Measurements from ENCODE around the gene THAP4.

THAP4 gene

DNA sequence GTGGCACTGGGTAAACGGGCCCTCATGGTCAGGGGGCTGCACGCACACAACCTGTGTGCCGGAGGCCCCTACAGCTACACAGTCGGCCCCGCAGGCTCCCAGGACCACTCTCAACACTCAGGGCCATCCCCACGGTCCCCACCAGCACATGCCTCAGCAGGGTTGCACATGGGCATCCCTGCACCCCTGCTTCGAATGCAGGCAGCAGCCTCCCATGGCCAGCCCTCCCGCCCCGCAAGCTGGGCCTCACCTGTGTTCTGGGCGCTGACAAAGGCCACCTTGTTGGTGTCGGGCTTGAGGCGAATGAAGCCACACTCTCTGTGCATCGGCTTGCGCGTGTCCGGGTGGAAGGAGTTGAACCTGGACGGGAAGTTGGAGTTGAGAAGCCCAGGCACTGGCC, 34.2 kb downstream of the THAP4 start:
- no peak for ATAC-seq
- TF ChIP-seq POU6F1 (CRISPR knock-in tag; IDR thresholded peaks at IDR 0.05; ENCODE audit: borderline replicate concordance, low read depth) (no peak), CREB5 (CRISPR knock-in tag; IDR thresholded peaks at IDR 0.05; ENCODE audit: low read depth) (no peak), TCF4 (CRISPR knock-in tag; IDR thresholded peaks at IDR 0.05; ENCODE audit: borderline replicate concordance) (no peak), CSDC2 (CRISPR knock-in tag; IDR thresholded peaks at IDR 0.05) (no peak), ZNF70 (CRISPR knock-in tag; IDR thresholded peaks at IDR 0.05) (no peak), GLIS3 (CRISPR knock-in tag; IDR thresholded peaks at IDR 0.05) (no peak), TSHZ2 (CRISPR knock-in tag; IDR thresholded peaks at IDR 0.05) (no peak), TOX (CRISPR knock-in tag; IDR thresholded peaks at IDR 0.05; ENCODE audit: borderline replicate concordance) (no peak), ZC3H10 (CRISPR knock-in tag; IDR thresholded peaks at IDR 0.05) (no peak), PPARA (CRISPR knock-in tag; IDR thresholded peaks at IDR 0.05; ENCODE audit: borderline replicate concordance) (no peak), ARNTL (CRISPR knock-in tag; IDR thresholded peaks at IDR 0.05; ENCODE audit: borderline replicate concordance, low read depth) (no peak)
- TF ChIP-seq, protein P1, sequence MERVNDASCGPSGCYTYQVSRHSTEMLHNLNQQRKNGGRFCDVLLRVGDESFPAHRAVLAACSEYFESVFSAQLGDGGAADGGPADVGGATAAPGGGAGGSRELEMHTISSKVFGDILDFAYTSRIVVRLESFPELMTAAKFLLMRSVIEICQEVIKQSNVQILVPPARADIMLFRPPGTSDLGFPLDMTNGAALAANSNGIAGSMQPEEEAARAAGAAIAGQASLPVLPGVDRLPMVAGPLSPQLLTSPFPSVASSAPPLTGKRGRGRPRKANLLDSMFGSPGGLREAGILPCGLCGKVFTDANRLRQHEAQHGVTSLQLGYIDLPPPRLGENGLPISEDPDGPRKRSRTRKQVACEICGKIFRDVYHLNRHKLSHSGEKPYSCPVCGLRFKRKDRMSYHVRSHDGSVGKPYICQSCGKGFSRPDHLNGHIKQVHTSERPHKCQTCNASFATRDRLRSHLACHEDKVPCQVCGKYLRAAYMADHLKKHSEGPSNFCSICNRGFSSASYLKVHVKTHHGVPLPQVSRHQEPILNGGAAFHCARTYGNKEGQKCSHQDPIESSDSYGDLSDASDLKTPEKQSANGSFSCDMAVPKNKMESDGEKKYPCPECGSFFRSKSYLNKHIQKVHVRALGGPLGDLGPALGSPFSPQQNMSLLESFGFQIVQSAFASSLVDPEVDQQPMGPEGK (CRISPR knock-in tag; IDR thresholded peaks at IDR 0.05; ENCODE audit: borderline replicate concordance): no peak
- TF ChIP-seq, protein P2, sequence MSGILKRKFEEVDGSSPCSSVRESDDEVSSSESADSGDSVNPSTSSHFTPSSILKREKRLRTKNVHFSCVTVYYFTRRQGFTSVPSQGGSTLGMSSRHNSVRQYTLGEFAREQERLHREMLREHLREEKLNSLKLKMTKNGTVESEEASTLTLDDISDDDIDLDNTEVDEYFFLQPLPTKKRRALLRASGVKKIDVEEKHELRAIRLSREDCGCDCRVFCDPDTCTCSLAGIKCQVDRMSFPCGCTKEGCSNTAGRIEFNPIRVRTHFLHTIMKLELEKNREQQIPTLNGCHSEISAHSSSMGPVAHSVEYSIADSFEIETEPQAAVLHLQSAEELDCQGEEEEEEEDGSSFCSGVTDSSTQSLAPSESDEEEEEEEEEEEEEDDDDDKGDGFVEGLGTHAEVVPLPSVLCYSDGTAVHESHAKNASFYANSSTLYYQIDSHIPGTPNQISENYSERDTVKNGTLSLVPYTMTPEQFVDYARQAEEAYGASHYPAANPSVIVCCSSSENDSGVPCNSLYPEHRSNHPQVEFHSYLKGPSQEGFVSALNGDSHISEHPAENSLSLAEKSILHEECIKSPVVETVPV (CRISPR knock-in tag; IDR thresholded peaks at IDR 0.05): no peak

DNA sequence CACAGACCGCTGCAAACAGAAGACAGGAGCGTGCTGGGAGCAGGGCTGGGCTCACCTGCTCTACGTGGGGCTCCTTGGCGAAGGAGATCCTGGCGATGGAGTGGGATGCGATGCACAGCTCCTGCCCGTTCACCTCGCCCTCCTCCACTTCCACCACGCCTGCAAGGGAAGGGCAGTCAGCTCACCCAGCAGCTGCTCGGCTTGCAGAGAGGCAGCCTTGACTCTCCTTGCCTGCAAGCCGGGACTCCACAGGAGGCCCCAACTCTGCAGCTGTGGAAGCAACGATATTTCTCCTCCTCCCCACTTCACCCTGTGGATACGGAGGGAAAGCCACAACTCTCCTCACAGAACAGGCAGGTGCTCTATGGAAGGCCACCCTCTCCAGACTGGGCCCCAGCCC, 35.1 kb downstream of the THAP4 start:
- TF ChIP-seq ISL1 (CRISPR knock-in tag; IDR thresholded peaks at IDR 0.05) (no peak), ARNTL (CRISPR knock-in tag; IDR thresholded peaks at IDR 0.05; ENCODE audit: borderline replicate concordance, low read depth) (no peak), CREB5 (CRISPR knock-in tag; IDR thresholded peaks at IDR 0.05; ENCODE audit: low read depth) (no peak)
- ATAC-seq: no peak

DNA sequence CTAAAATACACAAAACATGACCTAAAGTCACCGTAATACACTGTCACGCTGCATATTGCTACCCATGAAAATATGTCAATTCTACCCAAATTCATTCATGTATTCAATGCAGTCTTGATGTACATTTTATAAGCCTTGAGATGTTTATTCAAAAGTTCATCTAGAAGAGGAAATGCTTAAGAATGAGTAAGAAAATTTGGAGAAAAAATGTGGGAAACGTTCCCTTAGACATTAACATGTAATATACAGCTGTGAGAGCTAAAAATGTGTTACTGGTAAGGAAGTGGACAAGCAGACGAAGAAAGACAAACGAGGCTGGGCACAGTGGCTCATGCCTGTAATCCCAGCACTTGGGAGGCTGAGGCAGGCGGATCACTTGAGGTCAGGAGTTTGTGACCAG, 37.3 kb downstream of the THAP4 start:
- no peak for ATAC-seq
- TF ChIP-seq BACH2 (CRISPR knock-in tag; IDR thresholded peaks at IDR 0.05; ENCODE audit: borderline replicate concordance): no peak
- TF ChIP-seq ZNF70 (CRISPR knock-in tag; IDR thresholded peaks at IDR 0.05): no peak
- no peak for TF ChIP-seq CSDC2 (CRISPR knock-in tag; IDR thresholded peaks at IDR 0.05)
- TF ChIP-seq ZNF8 (CRISPR knock-in tag; IDR thresholded peaks at IDR 0.05): no peak
- TF ChIP-seq ZFP30 (CRISPR knock-in tag; IDR thresholded peaks at IDR 0.05): no peak
- no peak for TF ChIP-seq POU6F1 (CRISPR knock-in tag; IDR thresholded peaks at IDR 0.05; ENCODE audit: borderline replicate concordance, low read depth)
- TF ChIP-seq ISL1 (CRISPR knock-in tag; IDR thresholded peaks at IDR 0.05): no peak
